RKO (cell line): ENCODE data around the gene CFH.
"Not testable (repeated sequence)": the region's sequence is repeated elsewhere in the genome, so short reads cannot be mapped to it uniquely, and the experiment has no call there.

ENCODE experiments used
- DNase-seq: peaks from one replicate; pipeline ENCODE4 v3.0.0-alpha.2; 2016; ENCODE audit warnings: low spot score

The CFH gene

GRCh38 chr1:196669051-196669450, 17.2 kb downstream of the CFH start:
- DNase-seq: no peak

- no peak for DNase-seq
These were observed 17.9 kb downstream of the CFH start for GRCh38 chr1:196669693-196670092.

- no peak for DNase-seq
These were observed 23.1 kb downstream of the CFH start for GRCh38 chr1:196674908-196675307.

- DNase-seq: no peak
These were observed 26.1 kb downstream of the CFH start for GRCh38 chr1:196677781-196678509.

- no peak for DNase-seq
These were observed 26.7 kb downstream of the CFH start for GRCh38 chr1:196678510-196678884.

- DNase-seq: peak; percentile 30
These were observed 28.3 kb downstream of the CFH start for GRCh38 chr1:196680107-196680506.

GRCh38 chr1:196684476-196684875, 32.6 kb downstream of the CFH start:
- no peak for DNase-seq

GRCh38 chr1:196685506-196685905, 33.7 kb downstream of the CFH start:
- no peak for DNase-seq

- DNase-seq: no peak
These were observed 37.2 kb downstream of the CFH start for GRCh38 chr1:196689001-196689400.

- no peak for DNase-seq
These were observed 38.7 kb downstream of the CFH start for GRCh38 chr1:196690582-196690981.

- DNase-seq: no peak
These were observed 47.1 kb downstream of the CFH start for GRCh38 chr1:196698993-196699392.

- DNase-seq: no peak
These were observed 49.3 kb downstream of the CFH start for GRCh38 chr1:196701144-196701543.

GRCh38 chr1:196709892-196710291, 58.0 kb downstream of the CFH start:
- not testable (repeated sequence) for DNase-seq

GRCh38 chr1:196717868-196718267, 66.0 kb downstream of the CFH start:
- DNase-seq: no peak

- peak; percentile 39 for DNase-seq
These were observed 71.7 kb downstream of the CFH start for GRCh38 chr1:196723325-196724185.

GRCh38 chr1:196732526-196732925, 80.7 kb downstream of the CFH start:
- no peak for DNase-seq

GRCh38 chr1:196733091-196733970, 81.5 kb downstream of the CFH start:
- no peak for DNase-seq

GRCh38 chr1:196734006-196734405, 82.2 kb downstream of the CFH start:
- DNase-seq: no peak

GRCh38 chr1:196734460-196734859, 82.6 kb downstream of the CFH start:
- no peak for DNase-seq

- DNase-seq: no peak
These were observed 86.9 kb downstream of the CFH start for GRCh38 chr1:196738730-196739129.

GRCh38 chr1:196743244-196743643, 91.4 kb downstream of the CFH start:
- peak; percentile 81 for DNase-seq

GRCh38 chr1:196765019-196765740, 113.3 kb downstream of the CFH start:
- not testable (repeated sequence) for DNase-seq
